Measurements from ENCODE around the gene STK38L.

- TF ChIP-seq CTCF (optimal IDR thresholded peaks at IDR 0.05 in 1 of 3, IDR thresholded peaks at IDR 0.05 in 1 of 3, conservative IDR thresholded peaks at IDR 0.05 in 1 of 3; ENCODE audit: extremely low read depth in 1 of 3, insufficient read depth in 2 of 3, low read length in 3 of 3): no peak
- no peak for TF ChIP-seq EZH2 (IDR thresholded peaks at IDR 0.05; ENCODE audit: low read length)
Measured at GRCh38 chr12:27270148-27270547, 26.1 kb downstream of the STK38L start.
